Smooth muscle cell (in vitro differentiated cells): Measurements from ENCODE around the gene HCLS1. TPM values are rescaled to one million over a fixed set of nuclear protein-coding genes. Genes with fewer than 3 reads are reported as not detected.
"Not testable (repeated sequence)": the region's sequence is repeated elsewhere in the genome, so short reads cannot be mapped to it uniquely, and the experiment has no call there.

Experiments
- DNase-seq: peaks from one replicate; lab custom pipeline; 2025; ENCODE audit not compliant: unreplicated experiment; lab: John Stamatoyannopoulos, UW
- H2AFZ ChIP-seq: fragments of 200-600 bp; sonication (generic); 2 replicates; pipeline ENCODE4 v1.6.0; 2016; ENCODE audit warnings: antibody characterized with exemption, low read depth, mild to moderate bottlenecking
- H3F3A ChIP-seq: fragments of 200-600 bp; sonication (generic); 2 replicates; pipeline ENCODE4 v1.6.0; 2017; ENCODE audit warnings: antibody characterized with exemption, low read depth
- H3K27ac ChIP-seq: fragments of 200-600 bp; sonication (generic); 2 replicates; pipeline ENCODE4 v1.5.1; 2016; ENCODE audit warnings: low read depth, mild to moderate bottlenecking
- H3K27me3 ChIP-seq: fragments of 200-600 bp; sonication (generic); 2 replicates; pipeline ENCODE4 v1.6.1; 2016; ENCODE audit warnings: low read depth, mild to moderate bottlenecking
- H3K36me3 ChIP-seq: fragments of 200-600 bp; sonication (generic); 2 replicates; pipeline ENCODE4 v1.5.1; 2016; ENCODE audit warnings: low read depth
- H3K4me1 ChIP-seq: fragments of 200-600 bp; sonication (generic); 2 replicates; pipeline ENCODE4 v1.5.1; 2016; ENCODE audit warnings: low read depth
- H3K4me2 ChIP-seq: fragments of 200-600 bp; sonication (generic); 2 replicates; pipeline ENCODE4 v1.6.0; 2016; ENCODE audit warnings: mild to moderate bottlenecking
- H3K4me3 ChIP-seq: fragments of 200-600 bp; sonication (generic); 2 replicates; pipeline ENCODE4 v1.5.1; 2016; ENCODE audit warnings: mild to moderate bottlenecking
- H3K79me2 ChIP-seq: fragments of 200-600 bp; sonication (generic); 2 replicates; pipeline ENCODE4 v1.6.0; 2016; ENCODE audit warnings: low read depth, mild to moderate bottlenecking
- H3K9ac ChIP-seq: fragments of 200-600 bp; sonication (generic); 2 replicates; pipeline ENCODE4 v1.6.0; 2016; ENCODE audit warnings: low read depth
- H3K9me3 ChIP-seq: fragments of 200-600 bp; sonication (generic); replicated peaks from 2 replicates; pipeline ENCODE4 v1.5.1; 2016; ENCODE audit warnings: low read depth
- H4K20me1 ChIP-seq: fragments of 200-600 bp; sonication (generic); 2 replicates; pipeline ENCODE4 v1.6.0; 2016; ENCODE audit warnings: low read depth
- WGBS: methylation state at CpG from one replicate; pipeline ENCODE4 v1.1.7; 2016; ENCODE audit warnings: low lambda C conversion rate; 5-methylcytosine and 5-hydroxymethylcytosine counted together
- polyA plus RNA-seq: library from polyadenylated mRNA; unstranded; fragments of >200 nt; fragmentation: Nextera tagmentation; extraction: Ambion mirVana; gene quantifications from 2 replicates; pipeline ENCODE4 v1.2.1, GENCODE V29; 2016
- total RNA-seq: library from RNA; depleted of rRNA; stranded (reverse); fragments of >200 nt; gene quantifications from 2 replicates; pipeline ENCODE4 v1.2.3, GENCODE V29; 2014
- TF ChIP-seq, protein P1 (sequence below): fragments of 200-600 bp; sonication (generic); IDR thresholded peaks from 2 replicates; pipeline ENCODE4 v1.5.1; 2017; ENCODE audit warnings: borderline replicate concordance, mild to moderate bottlenecking, antibody characterized with exemption; ENCODE audit not compliant: insufficient read depth, poor library complexity, severe bottlenecking

Gene HCLS1
- total and polyA plus RNA-seq, 2 experiments from 2014 or later: 2.7 to 3.5 TPM

DNA sequence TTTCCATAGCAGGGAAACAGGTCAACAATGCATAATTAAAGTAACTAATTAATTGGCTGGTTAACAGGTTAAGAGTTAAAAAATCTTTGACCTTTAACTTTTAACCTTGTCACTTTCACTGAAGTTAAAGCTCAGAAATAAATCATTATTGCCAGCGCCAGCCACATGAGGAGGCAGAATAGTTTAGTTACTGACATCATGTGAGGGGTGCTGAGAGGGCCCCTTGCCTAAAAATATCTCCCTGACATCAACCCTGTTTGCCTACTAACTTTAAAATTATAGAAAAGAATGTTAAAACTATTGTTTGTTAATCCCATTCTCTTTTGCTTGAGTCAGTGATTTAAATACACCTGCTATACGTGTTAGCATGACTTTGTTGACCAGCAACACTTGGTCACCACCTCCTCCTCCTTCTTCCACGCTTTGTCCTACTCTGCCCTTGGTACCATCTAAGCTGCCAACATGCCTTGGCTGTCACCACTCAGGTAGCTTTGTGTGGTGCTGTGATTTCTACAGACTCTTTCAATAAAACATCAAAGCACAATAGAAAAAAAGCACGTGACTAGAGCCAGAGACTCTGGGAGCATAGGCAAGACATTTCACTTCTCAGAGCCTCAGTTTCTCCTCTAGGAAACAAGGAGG lies 64.8 kb downstream of the HCLS1 start:
- Histone ChIP-seq H3K9ac (no peak overlapping the region), H3K27me3 (peaks cover 5% of the 10 kb centered on the region), H3K9me3 (no peaks in the 10 kb centered on the region), H3K27ac (no peak overlapping the region), H3K4me1 (no peaks in the 10 kb centered on the region), H2AFZ (no peak overlapping the region), H3K4me2 (no peak overlapping the region), H3F3A (no peaks in the 10 kb centered on the region), H4K20me1 (no peaks in the 10 kb centered on the region), H3K4me3 (no peak overlapping the region), H3K79me2 (no peaks in the 10 kb centered on the region), H3K36me3 (no peaks in the 10 kb centered on the region)
- TF ChIP-seq, protein P1, sequence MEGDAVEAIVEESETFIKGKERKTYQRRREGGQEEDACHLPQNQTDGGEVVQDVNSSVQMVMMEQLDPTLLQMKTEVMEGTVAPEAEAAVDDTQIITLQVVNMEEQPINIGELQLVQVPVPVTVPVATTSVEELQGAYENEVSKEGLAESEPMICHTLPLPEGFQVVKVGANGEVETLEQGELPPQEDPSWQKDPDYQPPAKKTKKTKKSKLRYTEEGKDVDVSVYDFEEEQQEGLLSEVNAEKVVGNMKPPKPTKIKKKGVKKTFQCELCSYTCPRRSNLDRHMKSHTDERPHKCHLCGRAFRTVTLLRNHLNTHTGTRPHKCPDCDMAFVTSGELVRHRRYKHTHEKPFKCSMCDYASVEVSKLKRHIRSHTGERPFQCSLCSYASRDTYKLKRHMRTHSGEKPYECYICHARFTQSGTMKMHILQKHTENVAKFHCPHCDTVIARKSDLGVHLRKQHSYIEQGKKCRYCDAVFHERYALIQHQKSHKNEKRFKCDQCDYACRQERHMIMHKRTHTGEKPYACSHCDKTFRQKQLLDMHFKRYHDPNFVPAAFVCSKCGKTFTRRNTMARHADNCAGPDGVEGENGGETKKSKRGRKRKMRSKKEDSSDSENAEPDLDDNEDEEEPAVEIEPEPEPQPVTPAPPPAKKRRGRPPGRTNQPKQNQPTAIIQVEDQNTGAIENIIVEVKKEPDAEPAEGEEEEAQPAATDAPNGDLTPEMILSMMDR: no peak
- 89% methylated on average over 4 of the region's 4 CpGs for WGBS
- DNase-seq: no peak

DNA sequence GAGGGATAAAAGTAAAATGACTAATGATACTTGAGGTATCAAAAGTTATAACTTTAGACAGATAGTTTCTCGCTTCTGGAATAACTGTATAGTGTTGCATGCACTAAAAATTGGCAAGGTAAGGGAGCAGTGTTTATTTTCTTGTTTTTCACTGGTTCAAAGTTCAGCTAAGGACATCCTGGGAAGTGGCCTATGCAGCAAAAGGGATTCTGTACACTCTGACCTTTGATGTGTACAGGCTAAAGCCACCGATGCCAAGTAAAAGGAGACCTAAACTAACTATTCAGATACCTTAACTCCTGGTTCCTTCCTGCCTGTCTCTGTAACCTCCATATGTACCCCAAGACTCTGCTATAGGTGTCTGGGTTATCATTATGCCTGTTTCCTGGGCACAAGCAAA lies 65.9 kb downstream of the HCLS1 start:
- Histone ChIP-seq H3K36me3 (no peaks in the 10 kb centered on the region), H3K4me1 (no peaks in the 10 kb centered on the region), H3K79me2 (no peaks in the 10 kb centered on the region), H3K4me3 (no peak overlapping the region), H3F3A (no peaks in the 10 kb centered on the region), H2AFZ (no peak overlapping the region), H3K27ac (no peak overlapping the region), H4K20me1 (no peaks in the 10 kb centered on the region), H3K27me3 (peaks cover 5% of the 10 kb centered on the region), H3K9me3 (no peaks in the 10 kb centered on the region), H3K4me2 (no peak overlapping the region), H3K9ac (no peak overlapping the region)
- DNase-seq: no peak
- TF ChIP-seq, protein P1: no peak
- 98% methylated on average over 2 of the region's 2 CpGs for WGBS

DNA sequence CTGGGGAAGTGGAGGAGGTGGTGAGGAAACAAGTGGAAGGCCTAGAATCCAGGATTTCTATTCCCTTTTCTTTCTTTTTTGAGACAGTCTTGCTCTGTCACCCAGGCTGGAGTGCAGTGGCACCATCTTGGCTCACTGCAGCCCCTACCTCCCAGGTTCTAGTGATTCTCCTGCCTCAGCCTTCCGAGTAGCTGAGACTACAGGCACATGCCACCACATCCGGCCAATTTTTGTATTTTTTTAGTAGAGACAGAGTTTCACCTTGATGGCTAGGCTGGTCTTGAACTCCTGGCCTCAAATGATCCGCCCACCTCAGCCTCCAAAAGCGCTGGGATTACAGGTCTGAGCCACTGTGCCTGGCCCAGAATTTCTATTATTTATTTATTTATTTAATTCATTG lies 66.9 kb downstream of the HCLS1 start:
- not testable (repeated sequence) for DNase-seq, H3K4me3 ChIP-seq, H3K9me3 ChIP-seq, H3F3A ChIP-seq, H3K9ac ChIP-seq, H3K27ac ChIP-seq, H3K27me3 ChIP-seq, H3K79me2 ChIP-seq, H2AFZ ChIP-seq, H3K36me3 ChIP-seq, H3K4me1 ChIP-seq, H4K20me1 ChIP-seq, H3K4me2 ChIP-seq
- WGBS: 93% methylated on average over 4 of the region's 4 CpGs

DNA sequence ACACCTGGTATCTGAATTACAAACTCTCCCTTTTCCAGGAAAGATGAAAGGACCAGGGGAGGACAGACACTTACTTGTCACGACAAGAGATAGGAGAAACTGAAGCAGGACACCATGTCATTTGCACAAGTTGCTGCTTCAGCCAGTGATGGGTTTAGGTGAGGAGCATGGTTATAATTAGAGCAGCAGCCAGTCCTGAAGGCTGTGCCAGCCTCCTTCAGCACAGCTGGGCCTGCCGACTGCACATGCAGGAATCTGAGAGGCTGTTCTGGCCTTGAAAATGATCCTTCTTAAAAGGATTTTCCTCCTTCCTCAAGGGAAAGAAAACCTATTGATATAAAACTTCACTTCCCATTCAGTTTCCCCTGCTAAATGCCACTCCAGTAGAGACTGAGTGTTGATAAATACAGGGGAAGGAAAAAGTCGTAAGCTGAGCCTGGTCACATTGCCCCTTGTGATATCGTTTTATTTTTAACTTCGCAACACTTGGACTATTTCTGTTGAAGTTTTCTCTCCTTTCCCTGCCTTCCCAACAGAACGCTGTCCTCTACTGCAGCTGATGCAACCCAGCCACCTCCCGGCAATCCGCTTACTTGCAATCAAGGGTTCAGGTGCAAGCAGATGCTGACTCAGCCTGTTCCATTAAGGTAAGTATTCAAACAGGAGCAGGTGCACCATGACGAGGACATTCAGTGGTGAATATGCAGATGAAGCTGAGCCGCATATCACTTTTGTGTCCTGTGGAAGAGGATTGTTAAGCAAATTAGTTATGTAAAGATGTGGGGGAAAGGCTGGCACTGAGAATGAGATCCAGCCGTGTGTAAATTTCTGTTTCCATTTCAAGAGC lies 67.6 kb downstream of the HCLS1 start, which contains the start of gene FBXO40:
Gene FBXO40, plus strand, starts transcription at position 524 of the 847 bp plus-strand sequence. CDS start 27,197 bp downstream, outside the sequence.
- no peaks in the 10 kb centered on the region for H3K9me3 ChIP-seq
- no peak within 1 kb of the TSS for H3K4me2 ChIP-seq
- peak within 1 kb of the TSS; percentile 2 for H2AFZ ChIP-seq
- TF ChIP-seq, protein P1: no peak
- H3K27me3 ChIP-seq: peaks cover 5% of the 10 kb centered on the region
- no peaks in the 10 kb centered on the region for H3K79me2 ChIP-seq
- no peak within 1 kb of the TSS for H3K4me3 ChIP-seq
- 37% methylated on average over 11 of the region's 11 CpGs for WGBS
- no peak for DNase-seq
- no peak within 1 kb of the TSS for H3K9ac ChIP-seq
- H3K36me3 ChIP-seq: no peaks in the 10 kb centered on the region
- no peaks in the 10 kb centered on the region for H3F3A ChIP-seq
- no peaks in the 10 kb centered on the region for H3K4me1 ChIP-seq
- H4K20me1 ChIP-seq: no peaks in the 10 kb centered on the region
- no peak within 1 kb of the TSS for H3K27ac ChIP-seq
